Measurements from ENCODE around the gene MXRA8.
A peak's percentile ranks its signal among the peaks of the same experiment; 100 is the strongest.

MXRA8 gene

GRCh38 chr1:1312450-1313314 is 45.7 kb downstream of the MXRA8 start:
- Mint-ChIP-seq H3K27me3 (no peaks in the 10 kb centered on the region), H3K27ac (ENCODE audit: low read depth) (peak overlapping the region; percentile 59), H3K4me1 (no peaks in the 10 kb centered on the region), H3K4me3 (no peak overlapping the region), H3K9me3 (no peaks in the 10 kb centered on the region), H3K36me3 (ENCODE audit: insufficient read depth) (peaks cover 36% of the 10 kb centered on the region)
- ATAC-seq (replicated peaks; ENCODE audit: extremely low read depth, poor library complexity, severe bottlenecking) (no peak), DNase-seq (ENCODE audit: low spot score in 2 of 2) (no peak)

- peaks cover 33% of the 10 kb centered on the region for H3K36me3 Mint-ChIP-seq (ENCODE audit: insufficient read depth)
- no peak overlapping the region for H3K27ac Mint-ChIP-seq (ENCODE audit: low read depth)
- H3K9me3 Mint-ChIP-seq, result no peaks in the 10 kb centered on the region
- DNase-seq (ENCODE audit: low spot score in 2 of 2) (no peak), ATAC-seq (replicated peaks; ENCODE audit: extremely low read depth, poor library complexity, severe bottlenecking) (no peak)
- H3K4me3 Mint-ChIP-seq, result no peak overlapping the region
- H3K27me3 Mint-ChIP-seq, result no peaks in the 10 kb centered on the region
- H3K4me1 Mint-ChIP-seq, result peaks cover 8% of the 10 kb centered on the region
Observed at GRCh38 chr1:1311107-1312104, 46.9 kb downstream of the MXRA8 start.

GRCh38 chr1:1310476-1311053 is 47.8 kb downstream of the MXRA8 start:
- Mint-ChIP-seq H3K27me3 (no peaks in the 10 kb centered on the region), H3K27ac (ENCODE audit: low read depth) (peak overlapping the region; percentile 32), H3K9me3 (no peaks in the 10 kb centered on the region), H3K36me3 (ENCODE audit: insufficient read depth) (peaks cover 27% of the 10 kb centered on the region), H3K4me3 (peak overlapping the region; percentile 79), H3K4me1 (peaks cover 16% of the 10 kb centered on the region)
- DNase-seq (ENCODE audit: low spot score in 2 of 2), result no peak
- ATAC-seq (replicated peaks; ENCODE audit: extremely low read depth, poor library complexity, severe bottlenecking), result no peak

GRCh38 chr1:1310109-1310385 is 48.3 kb downstream of the MXRA8 start:
- no peaks in the 10 kb centered on the region for H3K9me3 Mint-ChIP-seq
- DNase-seq (ENCODE audit: low spot score in 2 of 2) (no peak), ATAC-seq (replicated peaks; ENCODE audit: extremely low read depth, poor library complexity, severe bottlenecking) (no peak)
- H3K27me3 Mint-ChIP-seq, result no peaks in the 10 kb centered on the region
- peak overlapping the region; percentile 79 for H3K4me3 Mint-ChIP-seq
- peaks cover 16% of the 10 kb centered on the region for H3K4me1 Mint-ChIP-seq
- H3K36me3 Mint-ChIP-seq (ENCODE audit: insufficient read depth), result peaks cover 27% of the 10 kb centered on the region
- peak overlapping the region; percentile 32 for H3K27ac Mint-ChIP-seq (ENCODE audit: low read depth)

- peaks cover 16% of the 10 kb centered on the region for H3K4me1 Mint-ChIP-seq
- DNase-seq (ENCODE audit: low spot score in 2 of 2) (no peak), ATAC-seq (replicated peaks; ENCODE audit: extremely low read depth, poor library complexity, severe bottlenecking) (no peak)
Observed at GRCh38 chr1:1309251-1310108, 48.9 kb downstream of the MXRA8 start.

GRCh38 chr1:1308756-1309250 is 49.6 kb downstream of the MXRA8 start:
- Mint-ChIP-seq H3K27me3 (no peaks in the 10 kb centered on the region), H3K27ac (ENCODE audit: low read depth) (peak overlapping the region; percentile 80), H3K4me3 (peak overlapping the region; percentile 79), H3K4me1 (peaks cover 16% of the 10 kb centered on the region), H3K9me3 (no peaks in the 10 kb centered on the region), H3K36me3 (ENCODE audit: insufficient read depth) (peaks cover 26% of the 10 kb centered on the region)
- DNase-seq (ENCODE audit: low spot score in 2 of 2) (no peak), ATAC-seq (replicated peaks; ENCODE audit: extremely low read depth, poor library complexity, severe bottlenecking) (no peak)

More at GRCh38 chr1:1309251-1310108, 48.9 kb downstream of the MXRA8 start:
- H3K9me3 Mint-ChIP-seq, result no peaks in the 10 kb centered on the region
- peak overlapping the region; percentile 79 for H3K4me3 Mint-ChIP-seq
- H3K36me3 Mint-ChIP-seq (ENCODE audit: insufficient read depth), result peaks cover 27% of the 10 kb centered on the region
- H3K27me3 Mint-ChIP-seq, result no peaks in the 10 kb centered on the region
- H3K27ac Mint-ChIP-seq (ENCODE audit: low read depth), result peak overlapping the region; percentile 80

- H3K36me3 Mint-ChIP-seq (ENCODE audit: insufficient read depth), result peaks cover 22% of the 10 kb centered on the region
- peak; percentile 70 for ATAC-seq (replicated peaks; ENCODE audit: extremely low read depth, poor library complexity, severe bottlenecking)
- no peaks in the 10 kb centered on the region for H3K9me3 Mint-ChIP-seq
- peak within 1 kb of the TSS; percentile 84 for H3K4me3 Mint-ChIP-seq
- peak within 1 kb of the TSS; percentile 80 for H3K27ac Mint-ChIP-seq (ENCODE audit: low read depth)
- no peaks in the 10 kb centered on the region for H3K27me3 Mint-ChIP-seq
- DNase-seq (ENCODE audit: low spot score in 2 of 2), result peak; percentile 83 to 87
- peaks cover 16% of the 10 kb centered on the region for H3K4me1 Mint-ChIP-seq
Observed at GRCh38 chr1:1307923-1308755, 50.2 kb downstream of the MXRA8 start, which contains the start of the genes ACAP3 and PUSL1. Gene ACAP3 (minus strand): TSS chr1:1307930. CDS start chr1:1307815, 115 bp downstream. Gene PUSL1 (plus strand): TSS chr1:1308597. CDS start chr1:1308644, 47 bp downstream.

GRCh38 chr1:1307261-1307922 is 51.0 kb downstream of the MXRA8 start:
- peak overlapping the region; percentile 84 for H3K4me3 Mint-ChIP-seq
- DNase-seq (ENCODE audit: low spot score in 2 of 2) (no peak), ATAC-seq (replicated peaks; ENCODE audit: extremely low read depth, poor library complexity, severe bottlenecking) (no peak)
- H3K27ac Mint-ChIP-seq (ENCODE audit: low read depth), result no peak overlapping the region
- H3K4me1 Mint-ChIP-seq, result peaks cover 16% of the 10 kb centered on the region
- no peaks in the 10 kb centered on the region for H3K27me3 Mint-ChIP-seq
- peaks cover 20% of the 10 kb centered on the region for H3K36me3 Mint-ChIP-seq (ENCODE audit: insufficient read depth)
- no peaks in the 10 kb centered on the region for H3K9me3 Mint-ChIP-seq

- H3K27me3 Mint-ChIP-seq, result no peaks in the 10 kb centered on the region
- DNase-seq (ENCODE audit: low spot score in 2 of 2) (no peak), ATAC-seq (replicated peaks; ENCODE audit: extremely low read depth, poor library complexity, severe bottlenecking) (no peak)
- peaks cover 16% of the 10 kb centered on the region for H3K4me1 Mint-ChIP-seq
- H3K36me3 Mint-ChIP-seq (ENCODE audit: insufficient read depth), result peaks cover 17% of the 10 kb centered on the region
- no peak overlapping the region for H3K27ac Mint-ChIP-seq (ENCODE audit: low read depth)
- H3K4me3 Mint-ChIP-seq, result peak overlapping the region; percentile 84
- no peaks in the 10 kb centered on the region for H3K9me3 Mint-ChIP-seq
Observed at GRCh38 chr1:1306661-1307260, 51.6 kb downstream of the MXRA8 start.

GRCh38 chr1:1306070-1306660 is 52.2 kb downstream of the MXRA8 start:
- peaks cover 12% of the 10 kb centered on the region for H3K36me3 Mint-ChIP-seq (ENCODE audit: insufficient read depth)
- H3K27ac Mint-ChIP-seq (ENCODE audit: low read depth), result peak overlapping the region; percentile 88

More at GRCh38 chr1:1306070-1306660, 52.2 kb downstream of the MXRA8 start:
- H3K27me3 Mint-ChIP-seq, result no peaks in the 10 kb centered on the region
- DNase-seq (ENCODE audit: low spot score in 2 of 2) (no peak), ATAC-seq (replicated peaks; ENCODE audit: extremely low read depth, poor library complexity, severe bottlenecking) (no peak)
- peaks cover 16% of the 10 kb centered on the region for H3K4me1 Mint-ChIP-seq
- H3K4me3 Mint-ChIP-seq, result peak overlapping the region; percentile 84
- H3K9me3 Mint-ChIP-seq, result no peaks in the 10 kb centered on the region

All from central memory CD8-positive, alpha-beta T cell (primary cell).